ENCODE results near the gene ROR1.

DNA sequence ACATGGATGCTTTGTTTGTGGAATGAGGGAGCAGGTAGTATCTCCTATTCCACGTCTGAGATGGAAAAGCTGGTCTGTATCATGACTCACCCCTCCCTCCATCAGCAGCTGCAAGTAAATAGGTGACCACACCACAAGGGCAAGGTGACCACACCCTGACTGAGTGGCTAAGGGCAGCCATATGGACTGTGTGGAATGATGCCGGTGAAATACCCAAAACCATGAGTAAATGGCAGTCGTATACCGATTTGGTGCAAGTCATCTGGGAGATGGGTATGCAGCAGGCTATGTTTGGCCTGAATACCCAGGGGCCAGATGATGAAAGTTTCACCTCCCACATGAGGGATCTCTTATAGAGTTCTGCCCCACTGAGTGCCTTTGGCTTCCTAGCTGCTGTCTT is 413.8 kb downstream of the ROR1 start:
- TF ChIP-seq POLR2AphosphoS5 (IDR thresholded peaks at IDR 0.05; ENCODE audit: low read depth, low read length) (no peak), SIN3A (IDR thresholded peaks at IDR 0.05; ENCODE audit: borderline replicate concordance, insufficient read depth, low read length) (no peak)
